Mesothelial cell of epicardium (in vitro differentiated cells): ENCODE results near the gene SBF2. TPM values are rescaled to one million over a fixed set of nuclear protein-coding genes. Genes with fewer than 3 reads are reported as not detected.

ENCODE experiments used
- DNase-seq, 2 experiments: peaks; one replicate each; pipeline ENCODE4 v3.0.0; 2021; ENCODE audit warnings: low spot score in 2 of 2; ENCODE audit not compliant: unreplicated experiment in 2 of 2
- H3K27ac Mint-ChIP-seq: 2 replicates; pipeline ENCODE4 v1.8.0; 2021; ENCODE audit warnings: mixed read lengths
- H3K27me3 Mint-ChIP-seq: 2 replicates; pipeline ENCODE4 v1.8.0; 2021; ENCODE audit warnings: low read depth, mixed read lengths
- H3K36me3 Mint-ChIP-seq: 2 replicates; pipeline ENCODE4 v1.8.0; 2021; ENCODE audit warnings: mixed read lengths
- H3K4me1 Mint-ChIP-seq: 2 replicates; pipeline ENCODE4 v1.8.0; 2021; ENCODE audit warnings: mixed read lengths
- H3K4me3 Mint-ChIP-seq: 2 replicates; pipeline ENCODE4 v1.8.0; 2021; ENCODE audit warnings: mild to moderate bottlenecking, moderate library complexity, mixed read lengths
- H3K9me3 Mint-ChIP-seq: 2 replicates; pipeline ENCODE4 v1.8.0; 2021; ENCODE audit warnings: mixed read lengths
- CTCF ChIP-seq: fragments of 200-600 bp; sonication (generic); IDR thresholded peaks from one replicate; pipeline ENCODE4 v1.5.0; 2021; ENCODE audit warnings: antibody characterized with exemption; ENCODE audit not compliant: unreplicated experiment
- total RNA-seq: library from RNA; stranded (reverse); gene quantifications from 3 replicates; pipeline ENCODE4 v1.2.1, GENCODE V29; 2021

SBF2 gene
- total RNA-seq, 1 donor from 2014 or later = 58.4 TPM

- DNase-seq = no peak
- Mint-ChIP-seq H3K4me1 (no peaks in the 10 kb centered on the region), H3K27me3 (no peaks in the 10 kb centered on the region), H3K36me3 (peaks cover 21% of the 10 kb centered on the region), H3K9me3 (peaks cover 29% of the 10 kb centered on the region), H3K27ac (no peak overlapping the region), H3K4me3 (no peak overlapping the region)
- no peak for TF ChIP-seq CTCF
These were observed 71.6 kb downstream of the SBF2 start for GRCh38 chr11:10222399-10222798.

- Mint-ChIP-seq H3K27ac (no peak overlapping the region), H3K4me3 (no peak overlapping the region), H3K36me3 (peaks cover 21% of the 10 kb centered on the region), H3K9me3 (peaks cover 29% of the 10 kb centered on the region), H3K4me1 (no peaks in the 10 kb centered on the region), H3K27me3 (no peaks in the 10 kb centered on the region)
- DNase-seq = no peak
- no peak for TF ChIP-seq CTCF
These were observed 72.7 kb downstream of the SBF2 start for GRCh38 chr11:10221342-10221741.

- no peaks in the 10 kb centered on the region for H3K27me3 Mint-ChIP-seq
- no peaks in the 10 kb centered on the region for H3K36me3 Mint-ChIP-seq
- DNase-seq = no peak
- H3K9me3 Mint-ChIP-seq = no peaks in the 10 kb centered on the region
- H3K27ac Mint-ChIP-seq = no peak overlapping the region
- no peak for TF ChIP-seq CTCF
- H3K4me1 Mint-ChIP-seq = peaks cover 2% of the 10 kb centered on the region
- no peak overlapping the region for H3K4me3 Mint-ChIP-seq
These were observed 82.5 kb downstream of the SBF2 start for GRCh38 chr11:10211470-10211869.

GRCh38 chr11:10209326-10209725 is 84.7 kb downstream of the SBF2 start:
- Mint-ChIP-seq H3K27me3 (no peaks in the 10 kb centered on the region), H3K27ac (no peak overlapping the region)

GRCh38 chr11:10208131-10208575 is 85.9 kb downstream of the SBF2 start:
- H3K36me3 Mint-ChIP-seq = peaks cover 11% of the 10 kb centered on the region
- H3K4me1 Mint-ChIP-seq = peaks cover 2% of the 10 kb centered on the region

More at GRCh38 chr11:10209326-10209725, 84.7 kb downstream of the SBF2 start:
- no peak for DNase-seq
- no peak for TF ChIP-seq CTCF
- Mint-ChIP-seq H3K4me3 (no peak overlapping the region), H3K4me1 (peaks cover 2% of the 10 kb centered on the region), H3K36me3 (peaks cover 4% of the 10 kb centered on the region), H3K9me3 (peaks cover 9% of the 10 kb centered on the region)

More at GRCh38 chr11:10208131-10208575, 85.9 kb downstream of the SBF2 start:
- DNase-seq = no peak
- Mint-ChIP-seq H3K27ac (no peak overlapping the region), H3K9me3 (peaks cover 18% of the 10 kb centered on the region), H3K4me3 (no peak overlapping the region), H3K27me3 (no peaks in the 10 kb centered on the region)
- peak; percentile 93 for TF ChIP-seq CTCF
